GM21723 (cell line): Measurements from ENCODE around the gene DYNC2LI1.

ENCODE experiments used
- ATAC-seq: cut with Tn5 transposase; IDR thresholded peaks from one replicate; pipeline ENCODE4 v1.9.1; 2021; ENCODE audit warnings: mild to moderate bottlenecking, moderate library complexity; ENCODE audit not compliant: unreplicated experiment

Gene DYNC2LI1

GRCh38 chr2:43842866-43843226 is 69.0 kb downstream of the DYNC2LI1 start:
- ATAC-seq = no peak

DNA sequence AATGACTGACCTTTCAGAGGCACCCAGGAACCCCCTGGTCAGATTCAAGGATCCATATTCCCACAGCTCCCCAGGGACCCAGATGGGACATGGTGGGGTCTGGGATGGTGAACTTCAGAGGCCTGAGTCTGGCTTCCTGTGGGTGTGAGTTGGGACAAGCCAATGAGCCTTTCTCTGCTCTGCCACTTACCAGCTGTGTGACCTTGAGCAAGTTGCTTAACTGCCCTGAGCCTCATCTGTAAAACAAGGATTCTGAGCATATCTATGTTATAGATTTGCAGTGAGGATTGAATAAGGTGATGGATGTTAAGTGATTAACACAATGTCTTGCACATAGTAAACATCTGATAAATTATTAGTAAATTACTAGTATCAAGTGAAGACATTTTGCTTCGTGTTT is 71.3 kb downstream of the DYNC2LI1 start:
- no peak for ATAC-seq

DNA sequence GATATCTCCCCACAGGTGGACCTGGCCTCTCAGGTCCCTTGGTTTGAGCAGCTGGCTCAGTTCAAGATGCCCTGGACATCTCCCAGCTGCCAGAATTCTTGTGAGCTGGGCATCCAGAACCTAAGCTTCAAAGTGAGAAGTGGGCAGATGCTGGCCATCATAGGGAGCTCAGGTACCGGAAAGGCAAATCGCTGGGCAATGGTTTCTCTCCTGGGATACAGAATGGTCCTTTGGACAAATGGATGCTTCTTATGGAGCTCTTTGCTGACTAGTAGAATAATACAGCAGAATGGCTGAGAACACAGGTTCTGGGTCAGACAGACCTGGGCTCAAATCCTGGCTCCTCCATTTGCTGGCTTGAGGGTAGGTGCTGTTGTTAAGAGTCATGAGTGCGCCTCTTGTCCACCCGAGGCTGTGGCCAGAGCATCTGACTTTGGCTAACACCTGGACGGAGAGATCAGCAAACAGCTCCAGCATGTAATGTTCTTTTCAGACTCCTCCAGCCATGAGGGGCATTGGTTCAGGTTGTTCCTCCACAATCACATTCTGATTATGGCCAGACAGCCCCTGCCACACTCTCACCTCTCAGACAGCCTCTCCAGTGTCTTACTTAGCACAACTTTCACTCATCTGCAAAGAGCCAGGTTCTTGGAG is 72.4 kb downstream of the DYNC2LI1 start:
- ATAC-seq = no peak

GRCh38 chr2:43848214-43848613 is 74.4 kb downstream of the DYNC2LI1 start:
- no peak for ATAC-seq

DNA sequence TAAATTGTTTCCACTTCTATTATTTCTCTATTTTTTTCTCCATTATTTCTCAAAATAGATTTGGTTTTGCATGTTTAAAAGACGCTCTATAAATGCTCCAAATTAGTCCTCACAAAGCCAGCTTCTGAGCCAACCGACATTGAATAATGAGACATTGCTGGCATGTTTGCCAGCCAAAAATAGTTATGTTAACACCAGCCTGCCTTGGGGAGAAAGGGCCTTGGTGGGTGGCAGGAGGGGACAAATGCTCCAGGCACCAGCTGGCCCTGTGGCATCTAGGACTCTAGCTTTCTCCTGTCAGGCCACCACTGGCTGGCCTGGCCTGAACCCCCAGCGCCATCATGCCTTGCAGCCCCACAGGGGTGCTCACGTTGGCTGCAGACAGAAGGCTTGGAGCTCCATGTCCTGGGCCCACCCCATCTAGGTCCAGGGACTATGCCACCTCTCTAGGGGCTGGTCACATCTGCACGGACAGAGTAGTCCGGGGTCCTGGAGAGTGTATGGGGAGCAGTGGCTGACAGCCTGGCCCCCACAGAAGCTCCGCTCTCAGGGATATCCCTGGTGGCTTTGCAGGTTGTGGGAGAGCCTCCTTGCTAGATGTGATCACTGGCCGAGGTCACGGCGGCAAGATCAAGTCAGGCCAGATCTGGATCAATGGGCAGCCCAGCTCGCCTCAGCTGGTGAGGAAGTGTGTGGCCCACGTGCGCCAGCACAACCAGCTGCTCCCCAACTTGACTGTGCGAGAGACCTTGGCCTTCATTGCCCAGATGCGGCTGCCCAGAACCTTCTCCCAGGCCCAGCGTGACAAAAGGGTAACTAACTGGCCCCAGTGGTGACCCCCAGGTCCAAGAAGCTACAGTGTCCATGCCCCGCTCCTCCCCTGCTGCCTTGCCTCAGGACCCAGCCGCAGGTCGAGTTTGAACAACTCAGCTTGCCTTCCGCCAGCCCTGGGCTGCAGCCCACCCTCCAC is 77.5 kb downstream of the DYNC2LI1 start:
- no peak for ATAC-seq

- ATAC-seq = no peak
Measured at GRCh38 chr2:43852196-43852730, 78.4 kb downstream of the DYNC2LI1 start.

DNA sequence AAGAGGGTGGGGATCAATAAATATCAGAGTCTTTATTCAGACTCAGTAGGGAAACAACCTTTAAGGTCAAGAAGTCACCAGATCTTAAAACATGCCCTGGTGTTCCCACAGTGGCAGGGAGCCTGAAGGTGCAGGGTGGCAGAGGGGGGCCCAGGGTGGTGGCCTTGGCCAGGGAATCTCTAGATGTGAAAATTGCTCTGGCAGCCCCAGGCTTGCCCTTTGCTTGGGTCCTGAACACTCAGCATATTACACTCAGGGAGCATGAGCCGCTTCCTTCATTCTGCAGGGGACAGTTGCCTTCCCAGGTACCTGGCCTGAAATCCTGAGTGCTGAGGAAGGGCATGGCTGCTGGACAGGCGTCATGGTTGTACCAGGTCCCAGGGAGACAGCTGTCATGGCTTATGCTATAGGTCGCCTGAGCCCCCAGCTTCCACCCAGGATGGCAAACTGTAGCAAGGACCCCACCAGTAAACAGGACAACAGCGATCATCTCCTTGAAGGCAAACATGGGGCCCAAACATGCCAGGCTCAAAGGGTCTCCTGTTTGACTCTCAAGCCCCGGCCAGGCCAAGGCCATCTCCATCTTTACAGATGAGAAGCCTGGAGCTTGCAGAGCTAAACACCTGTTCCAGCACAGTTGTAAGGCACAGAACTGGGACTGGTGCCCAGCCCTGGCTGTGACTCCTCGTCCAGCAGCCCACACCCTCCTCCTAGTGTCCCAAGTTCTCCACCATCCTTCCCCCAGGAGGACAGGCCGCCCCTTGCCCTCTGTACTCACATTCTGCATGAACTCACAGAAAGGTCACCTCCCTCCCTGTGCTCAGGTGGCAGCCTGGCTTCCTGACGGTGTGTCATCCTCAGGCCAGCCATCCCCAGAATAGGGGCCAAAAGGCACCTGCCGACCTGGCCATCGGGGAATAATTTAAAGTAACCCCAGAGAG is 79.6 kb downstream of the DYNC2LI1 start:
- no peak for ATAC-seq

DNA sequence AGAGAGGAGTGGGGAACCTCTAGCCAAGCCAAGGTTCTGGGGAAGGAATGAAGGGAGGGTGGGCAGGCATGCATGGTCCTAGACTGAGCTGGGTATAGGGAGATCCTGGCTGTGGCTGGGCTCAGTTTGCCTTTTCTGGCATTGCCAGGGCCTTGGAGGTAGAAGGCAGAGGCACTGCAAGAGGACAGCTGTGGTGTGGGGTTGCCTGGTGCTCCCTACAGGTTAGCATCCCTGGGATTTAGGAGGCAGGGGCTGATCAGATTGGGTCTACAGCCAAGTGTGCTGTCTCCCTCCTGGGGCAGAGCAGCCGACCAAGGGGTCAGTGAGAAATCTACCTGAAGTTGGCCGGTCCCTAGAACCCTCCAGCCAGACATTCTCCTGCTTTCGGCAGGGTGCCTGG is 80.8 kb downstream of the DYNC2LI1 start:
- no peak for ATAC-seq

GRCh38 chr2:43855292-43855691 is 81.5 kb downstream of the DYNC2LI1 start:
- no peak for ATAC-seq
